IMR-90 (cell line): ENCODE measurements around the gene IGF2BP3. TPM values are rescaled to one million over a fixed set of nuclear protein-coding genes. Genes with fewer than 3 reads are reported as not detected.

Experiments used
- ATAC-seq: fragments of 200-7000 bp; cut with Tn5 transposase; 2 replicates; pipeline ENCODE4 v1.9.1; 2020; ENCODE audit warnings: low read depth, mild to moderate bottlenecking, moderate library complexity
- BruUV-seq: library from RNA; stranded (reverse); fragments of 400-500 nt; replicated peaks from 2 replicates; lab custom pipeline; 2021; lab: Mats Ljungman, UMichigan
- CTCF ChIA-PET: fragments of 300-600 bp; formaldehyde crosslinking; extraction: SDS; loops from one replicate; lab custom pipeline; 2021; ENCODE audit warnings: antibody characterized with exemption; lab: Yijun Ruan, JAX
- POLR2A ChIA-PET: fragments of 300-600 bp; sonication (Branson Sonifier 250); formaldehyde crosslinking; loops from one replicate; lab custom pipeline; 2022; ENCODE audit warnings: antibody characterized with exemption; ENCODE audit not compliant: unreplicated experiment; lab: Charles Lee
- DNase-seq: peaks from one replicate; pipeline ENCODE4 v3.0.0; 2013
- H2AFZ ChIP-seq: replicated peaks from 2 replicates; pipeline ENCODE3; 2013; ENCODE audit warnings: low read length, mild to moderate bottlenecking; ENCODE audit not compliant: poor library complexity
- H2AK5ac ChIP-seq: 2 replicates; pipeline ENCODE4 v1.6.1; 2013; ENCODE audit warnings: low read depth, low read length, inconsistent platforms
- H2AK9ac ChIP-seq: replicated peaks from 2 replicates; pipeline ENCODE3; 2013; ENCODE audit warnings: mild to moderate bottlenecking, low read depth, low read length, moderate library complexity; ENCODE audit not compliant: poor library complexity
- H2BK120ac ChIP-seq: 2 replicates; pipeline ENCODE4 v1.6.1; 2013; ENCODE audit warnings: low read depth, low read length, inconsistent platforms
- H2BK15ac ChIP-seq: 3 replicates; pipeline ENCODE4 v1.6.1; 2013; ENCODE audit warnings: low read depth, low read length, inconsistent platforms
- H2BK20ac ChIP-seq: 2 replicates; pipeline ENCODE4 v1.6.1; 2013; ENCODE audit warnings: low read depth, mild to moderate bottlenecking, inconsistent platforms, low read length, moderate library complexity
- H2BK5ac ChIP-seq: 2 replicates; pipeline ENCODE4 v1.6.1; 2013; ENCODE audit warnings: mild to moderate bottlenecking, low read depth, low read length, inconsistent platforms; ENCODE audit not compliant: poor library complexity, severe bottlenecking
- H3K14ac ChIP-seq: replicated peaks from 2 replicates; pipeline ENCODE4 v1.6.1; 2013; ENCODE audit warnings: low read depth, low read length, inconsistent platforms
- H3K18ac ChIP-seq: 2 replicates; pipeline ENCODE4 v1.6.1; 2013; ENCODE audit warnings: low read depth, low read length, control low read depth
- H3K23ac ChIP-seq: 2 replicates; pipeline ENCODE4 v1.6.1; 2013; ENCODE audit warnings: low read depth, low read length, inconsistent platforms
- H3K27ac ChIP-seq: 2 replicates; pipeline ENCODE4 v1.5.1; 2013; ENCODE audit warnings: mild to moderate bottlenecking, control low read depth, low read length; ENCODE audit not compliant: insufficient read depth
- H3K27me3 ChIP-seq: 2 replicates; pipeline ENCODE4 v1.6.1; 2013; ENCODE audit warnings: low read length; ENCODE audit not compliant: control insufficient read depth, insufficient read depth
- H3K36me3 ChIP-seq: 2 replicates; pipeline ENCODE4 v1.6.1; 2013; ENCODE audit warnings: low read length, mixed read lengths; ENCODE audit not compliant: control insufficient read depth, insufficient read depth
- H3K4ac ChIP-seq: 2 replicates; pipeline ENCODE4 v1.6.1; 2013; ENCODE audit warnings: low read depth, low read length, inconsistent platforms
- H3K4me1 ChIP-seq: 2 replicates; pipeline ENCODE4 v1.6.1; 2013; ENCODE audit warnings: low read length, mixed read lengths; ENCODE audit not compliant: control insufficient read depth, insufficient read depth
- H3K4me2 ChIP-seq: 2 replicates; pipeline ENCODE4 v1.6.1; 2013; ENCODE audit warnings: low read depth, mild to moderate bottlenecking, control low read depth, low read length, moderate library complexity
- H3K4me3 ChIP-seq: 2 replicates; pipeline ENCODE4 v1.5.1; 2013; ENCODE audit warnings: low read depth, mild to moderate bottlenecking, control low read depth, low read length, moderate library complexity; ENCODE audit not compliant: insufficient read depth
- H3K56ac ChIP-seq: 2 replicates; pipeline ENCODE4 v1.6.1; 2013; ENCODE audit warnings: low read length, inconsistent platforms; ENCODE audit not compliant: insufficient read depth; ENCODE audit errors: extremely low read depth
- H3K79me1 ChIP-seq, 2 experiments: 2 replicates each; pipeline ENCODE4 v1.6.1; 2013; ENCODE audit warnings: low read length in 2 of 2, inconsistent platforms in 1 of 2, low read depth in 1 of 2
- H3K9ac ChIP-seq: 2 replicates; pipeline ENCODE4 v1.6.1; 2013; ENCODE audit warnings: low read depth, low read length, control low read depth
- H3K9me1 ChIP-seq: 2 replicates; pipeline ENCODE4 v1.6.1; 2013; ENCODE audit warnings: low read length, inconsistent platforms; ENCODE audit not compliant: insufficient read depth
- H3K9me3 ChIP-seq: 2 replicates; pipeline ENCODE4 v1.6.1; 2013; ENCODE audit warnings: low read length; ENCODE audit not compliant: control insufficient read depth, insufficient read depth
- H4K20me1 ChIP-seq: 2 replicates; pipeline ENCODE4 v1.6.1; 2013; ENCODE audit warnings: low read length, inconsistent platforms; ENCODE audit not compliant: insufficient read depth
- H4K5ac ChIP-seq: 2 replicates; pipeline ENCODE4 v1.6.1; 2013; ENCODE audit warnings: mild to moderate bottlenecking, low read depth, low read length, control low read depth
- H4K8ac ChIP-seq, 2 experiments: 2 replicates each; pipeline ENCODE4 v1.6.1; 2013; ENCODE audit warnings: low read depth in 2 of 2, low read length in 2 of 2, control low read depth in 1 of 2, inconsistent platforms in 1 of 2
- H4K91ac ChIP-seq: 2 replicates; pipeline ENCODE4 v1.6.1; 2013; ENCODE audit warnings: low read depth, low read length, inconsistent platforms; ENCODE audit not compliant: insufficient read depth
- CEBPB ChIP-seq: IDR thresholded peaks from 2 replicates; pipeline ENCODE4 v1.6.1; 2012; ENCODE audit warnings: low read depth, low read length, improper control_type of control experiment
- RCOR1 ChIP-seq: IDR thresholded peaks from 2 replicates; pipeline ENCODE4 v1.6.1; 2012; ENCODE audit warnings: mild to moderate bottlenecking, low read length, improper control_type of control experiment; ENCODE audit not compliant: insufficient replicate concordance
- WGBS, 2 experiments: methylation state at CpG; one replicate each; pipeline versions ENCODE4 v1.1.5 to v1.1.7; 2013; ENCODE audit warnings: missing lambda C conversion rate in 2 of 2; ENCODE audit not compliant: insufficient read length in 1 of 2; ENCODE audit errors: extremely low coverage in 2 of 2; 5-methylcytosine and 5-hydroxymethylcytosine counted together
- dilution Hi-C: fragments of 300-500 bp; cut with HindIII; formaldehyde crosslinking; loops from one replicate; pipeline ENCODE4 v1.14.3; 2018; ENCODE audit warnings: low sequenced_read_pairs; ENCODE audit not compliant: unreplicated experiment
- in situ Hi-C: fragments of 300-500 bp; cut with MboI; formaldehyde crosslinking; loops from 3 replicates; pipeline ENCODE4 v1.14.3; 2019; ENCODE audit warnings: low sequenced_read_pairs, inconsistent platforms, mixed read lengths
- intact Hi-C: fragments of 100-400 bp; cut with micrococcal nuclease; formaldehyde crosslinking; loops from 2 replicates; pipeline ENCODE4 v1.10.0; 2022
- polyA plus RNA-seq, 3 experiments: library from polyadenylated mRNA; depleted of rRNA; stranded (reverse); fragments of >200 nt; gene quantifications; 2 replicates each; pipeline ENCODE4 v1.2.3, GENCODE V29; 2012; ENCODE audit warnings: low replicate concordance in 1 of 3
- total RNA-seq: library from RNA; depleted of rRNA; stranded (reverse); fragments of >200 nt; gene quantifications from 2 replicates; pipeline ENCODE4 v1.2.3, GENCODE V29; 2012

The IGF2BP3 gene
- total and polyA plus RNA-seq, 2 of the 4 experiments (the other 2 are of a cell fraction): 50.9 to 59.3 TPM

DNA sequence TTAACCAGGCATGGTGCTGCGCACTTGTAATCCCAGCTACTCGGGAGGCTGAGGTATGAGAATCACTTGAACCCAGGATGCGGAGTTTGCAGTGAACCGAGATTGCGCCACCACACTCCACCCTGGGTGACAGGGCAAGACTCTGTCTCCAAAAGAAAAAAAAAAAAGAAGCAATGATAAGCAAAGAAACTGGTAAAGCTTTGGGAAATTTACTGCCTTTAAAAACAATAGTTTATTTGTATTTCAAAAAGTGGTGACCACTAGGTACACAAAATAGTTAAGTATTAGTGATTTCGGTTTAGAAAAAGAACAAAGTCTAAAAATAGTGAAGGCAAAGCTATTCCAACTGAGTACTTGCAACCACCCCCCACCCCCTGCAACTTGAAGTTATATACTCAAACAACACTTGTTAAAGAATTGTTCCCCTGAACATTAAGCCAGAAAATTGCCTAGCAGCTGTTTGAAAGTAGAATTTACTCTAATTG, 133.4 kb downstream of the IGF2BP3 start:
- ATAC-seq: no peak
- intact Hi-C loops (no loop called here), in situ Hi-C loops (no loop called here), dilution Hi-C loops (no loop called here)
- no peak for DNase-seq
- Histone ChIP-seq H3K56ac (no peak overlapping the region), H2AK5ac (no peak overlapping the region), H4K8ac (no peak overlapping the region), H3K27me3 (no peaks in the 10 kb centered on the region), H2AFZ (no peak overlapping the region), H3K4ac (no peak overlapping the region), H3K36me3 (peaks cover 19% of the 10 kb centered on the region), H3K9me3 (peaks cover 5% of the 10 kb centered on the region), H3K4me2 (no peak overlapping the region), H3K23ac (no peak overlapping the region), H3K9me1 (peaks cover 5% of the 10 kb centered on the region), H2BK20ac (no peak overlapping the region), H4K5ac (no peak overlapping the region), H4K91ac (no peak overlapping the region), H3K18ac (no peak overlapping the region), H4K20me1 (peaks cover 13% of the 10 kb centered on the region; the same call in 1 of the 2 replicates), H3K27ac (no peak overlapping the region), H2BK15ac (no peak overlapping the region), H3K4me1 (peaks cover 21% of the 10 kb centered on the region), H3K9ac (no peak overlapping the region), H2BK120ac (no peak overlapping the region), H3K14ac (no peak overlapping the region), H2AK9ac (no peak overlapping the region), H2BK5ac (no peak overlapping the region), H3K4me3 (no peak overlapping the region), H3K79me1 (peaks cover 13 to 61% of the 10 kb centered on the region in 2 experiments)
- CTCF ChIA-PET: interaction anchor here (0.6 to 0.8 kb wide), 2 partner anchors 22 to 64 kb away, joined by 4 to 5 read pairs; no protein-coding TSS in a partner anchor
- BruUV-seq: no TSS peak
- no peak for TF ChIP-seq RCOR1
- TF ChIP-seq CEBPB: peak; percentile 9; the same call in 1 of the 2 replicates
- no CpG with 5 or more reads among the region's 6 CpGs for WGBS, 2 experiments
- POLR2A ChIA-PET: interaction anchor here (0.7 kb wide), 1 partner anchor 187 kb away, joined by 4 read pairs; no protein-coding TSS in a partner anchor
